Jurkat, Clone E6-1 (cell line): ENCODE measurements around the gene RACGAP1.

Experiments
- DNase-seq: peaks from one replicate; pipeline ENCODE4 v3.0.0-alpha.2; 2011; ENCODE audit warnings: low read depth, low spot score
- H3K4me3 ChIP-seq: 2 replicates; pipeline ENCODE4 v1.5.1; 2011; ENCODE audit warnings: mild to moderate bottlenecking, low read length, control low read depth, moderate library complexity

Gene RACGAP1

GRCh38 chr12:50057896-50058670 is 32.8 kb upstream of the RACGAP1 start:
- no peak for DNase-seq
- peak overlapping the region; percentile 56 for H3K4me3 ChIP-seq

- peak within 1 kb of the TSS; percentile 56 for H3K4me3 ChIP-seq
- DNase-seq = peak; percentile 66
Observed at GRCh38 chr12:50057000-50057841, 31.9 kb upstream of the RACGAP1 start, which contains the start of gene ASIC1. ASIC1 (plus strand) TSS chr12:50057596; CDS start chr12:50058767, 1,171 bp downstream.

GRCh38 chr12:50056639-50056976 is 31.3 kb upstream of the RACGAP1 start:
- DNase-seq = no peak
- peak overlapping the region; percentile 56 for H3K4me3 ChIP-seq

GRCh38 chr12:50055831-50056638 is 30.7 kb upstream of the RACGAP1 start:
- H3K4me3 ChIP-seq = peak overlapping the region; percentile 38

DNA sequence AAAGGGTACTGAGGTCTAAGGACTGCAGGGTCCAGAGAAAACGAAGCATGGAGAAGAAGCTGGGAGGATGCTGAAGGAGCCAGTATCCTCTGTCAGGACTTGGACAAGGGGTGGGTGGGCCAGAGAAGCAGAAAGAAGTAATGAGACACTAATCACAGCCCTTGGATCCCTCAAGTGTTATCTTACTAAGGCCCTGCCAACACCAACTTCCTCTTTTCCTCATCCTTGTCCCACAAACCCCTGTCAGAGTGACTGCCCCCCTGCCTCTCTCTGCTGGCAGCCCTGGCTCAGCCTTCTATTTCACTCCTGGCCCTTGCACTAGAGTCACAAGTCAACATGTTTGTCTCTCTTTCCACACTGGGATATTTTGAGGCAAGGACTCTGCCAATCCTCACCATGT is 28.3 kb upstream of the RACGAP1 start:
- no peak overlapping the region for H3K4me3 ChIP-seq
- no peak for DNase-seq

More at GRCh38 chr12:50055831-50056638, 30.7 kb upstream of the RACGAP1 start:
- no peak for DNase-seq

DNA sequence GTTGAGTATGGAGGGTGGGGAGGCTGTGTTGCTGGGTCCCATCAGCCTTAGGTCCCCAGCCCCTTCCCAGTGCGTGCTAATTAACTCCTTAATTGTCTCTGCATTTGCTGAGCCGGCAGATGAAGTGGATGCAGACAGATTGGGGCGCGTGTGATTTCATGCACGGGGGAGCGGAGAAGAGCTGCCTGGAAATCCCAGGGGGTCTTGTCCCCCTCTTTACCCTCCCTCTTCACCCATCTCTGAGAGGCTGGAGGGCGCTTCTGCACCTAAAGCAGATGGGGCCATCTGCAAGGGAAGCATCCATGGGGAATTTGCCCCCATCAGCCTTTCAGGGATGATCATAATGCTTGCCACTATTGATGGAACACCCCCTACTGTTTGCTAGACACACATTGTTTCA is 27.7 kb upstream of the RACGAP1 start:
- no peak for DNase-seq
- H3K4me3 ChIP-seq = no peak overlapping the region

GRCh38 chr12:50052544-50052943 is 27.2 kb upstream of the RACGAP1 start:
- DNase-seq = no peak
- no peak overlapping the region for H3K4me3 ChIP-seq

- DNase-seq = no peak
- no peak overlapping the region for H3K4me3 ChIP-seq
Observed at GRCh38 chr12:50051101-50051806, 26.0 kb upstream of the RACGAP1 start.

GRCh38 chr12:50050410-50051098 is 25.3 kb upstream of the RACGAP1 start:
- H3K4me3 ChIP-seq = no peak overlapping the region
- no peak for DNase-seq

DNA sequence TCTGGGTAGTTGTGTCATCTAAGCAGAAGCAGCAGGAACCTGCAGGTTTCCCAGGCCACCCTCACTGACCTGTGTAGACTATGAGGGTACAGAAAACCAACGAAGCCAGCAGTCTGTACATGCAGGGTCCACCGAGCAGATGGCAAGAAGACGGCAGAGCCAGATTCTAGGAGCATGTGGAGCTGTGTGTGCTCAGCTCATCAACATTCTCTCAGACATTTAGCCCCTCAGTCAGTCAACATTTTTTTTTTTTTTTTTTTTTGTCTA is 24.8 kb upstream of the RACGAP1 start:
- DNase-seq = no peak
- no peak overlapping the region for H3K4me3 ChIP-seq

DNA sequence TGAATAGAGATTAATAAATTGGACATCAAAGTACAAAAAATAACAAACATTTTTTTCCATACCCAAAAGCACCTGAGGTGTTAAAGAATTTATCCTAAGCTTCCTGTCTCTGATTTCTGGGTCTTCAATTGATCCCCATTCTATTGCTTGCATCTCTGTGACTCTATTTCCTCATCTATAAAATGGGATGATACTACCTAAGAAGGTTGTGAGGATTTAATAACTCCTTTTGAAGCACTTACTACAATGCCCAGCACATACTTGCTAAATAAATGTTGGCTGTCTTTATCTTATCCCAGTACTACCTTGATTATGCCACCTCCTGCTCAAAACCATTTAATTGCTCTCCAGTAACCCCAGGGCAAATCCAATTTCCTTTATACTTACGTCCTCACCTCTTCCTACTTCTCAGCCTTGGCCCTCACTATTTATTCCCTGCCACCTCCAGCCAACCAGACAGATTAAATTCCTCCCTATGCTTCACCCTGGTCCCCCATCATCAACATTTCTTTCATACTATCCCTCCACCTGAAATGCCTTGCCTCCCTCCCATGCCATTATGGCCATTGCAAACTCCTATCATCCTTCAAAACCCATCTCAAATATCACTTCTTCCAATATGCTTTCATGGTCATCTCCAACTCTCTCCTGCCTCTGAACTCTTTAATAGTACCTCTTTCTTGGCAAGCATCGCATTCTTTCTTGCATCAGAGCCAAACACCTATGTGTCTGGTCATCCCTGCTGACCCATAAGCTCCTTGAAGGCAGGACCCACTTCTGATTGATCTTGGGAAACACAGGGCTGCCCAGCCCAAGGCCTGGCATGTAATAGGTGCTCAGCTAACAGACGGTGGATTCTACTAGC is 24.2 kb upstream of the RACGAP1 start:
- H3K4me3 ChIP-seq = no peak overlapping the region
- no peak for DNase-seq

DNA sequence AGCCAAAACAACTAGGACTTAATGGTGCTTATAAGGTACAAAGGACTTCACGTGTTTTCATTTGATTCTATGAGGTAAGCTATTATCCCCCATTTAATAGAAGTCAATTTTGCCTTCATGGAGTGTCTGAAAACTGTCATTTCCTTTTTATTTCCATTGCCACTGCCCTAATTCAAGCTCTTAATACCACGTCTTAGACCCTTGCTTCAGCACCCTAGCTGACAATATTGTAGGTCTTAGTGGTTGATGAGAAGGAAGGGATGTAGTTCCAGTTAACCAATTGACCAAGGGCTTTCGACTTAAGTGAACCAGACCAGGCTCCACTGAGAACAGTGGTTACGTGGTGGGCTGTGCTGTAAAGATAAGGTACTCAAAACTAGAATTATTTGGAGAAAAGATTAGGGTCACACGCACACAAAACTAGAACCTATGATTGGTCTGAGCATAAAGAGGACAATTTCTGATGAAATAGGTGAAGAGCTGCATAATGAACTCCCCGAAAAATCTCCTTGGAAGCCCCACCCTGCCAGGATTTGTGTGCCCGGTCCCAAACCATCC is 22.5 kb upstream of the RACGAP1 start:
- no peak overlapping the region for H3K4me3 ChIP-seq
- DNase-seq = no peak

DNA sequence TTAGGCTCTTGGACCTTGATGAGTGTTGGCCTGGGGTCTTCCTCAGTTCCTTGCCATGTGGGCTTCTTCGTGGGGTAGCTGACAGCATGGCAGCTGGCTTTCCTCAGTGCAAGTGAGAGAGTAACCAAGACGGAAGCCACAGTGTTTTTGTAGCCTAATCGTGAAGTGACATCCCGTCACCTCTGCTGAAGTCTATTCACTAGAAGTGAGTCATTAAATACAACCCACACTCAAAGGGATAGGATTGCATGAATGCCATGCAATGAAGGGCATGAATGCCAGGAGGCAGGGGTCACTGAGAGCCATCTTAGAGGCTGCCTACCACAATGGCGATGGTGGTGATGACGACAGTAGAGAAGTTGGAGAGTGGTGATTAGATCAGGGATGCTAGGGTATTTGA is 18.6 kb upstream of the RACGAP1 start:
- H3K4me3 ChIP-seq = no peak overlapping the region
- DNase-seq = no peak

DNA sequence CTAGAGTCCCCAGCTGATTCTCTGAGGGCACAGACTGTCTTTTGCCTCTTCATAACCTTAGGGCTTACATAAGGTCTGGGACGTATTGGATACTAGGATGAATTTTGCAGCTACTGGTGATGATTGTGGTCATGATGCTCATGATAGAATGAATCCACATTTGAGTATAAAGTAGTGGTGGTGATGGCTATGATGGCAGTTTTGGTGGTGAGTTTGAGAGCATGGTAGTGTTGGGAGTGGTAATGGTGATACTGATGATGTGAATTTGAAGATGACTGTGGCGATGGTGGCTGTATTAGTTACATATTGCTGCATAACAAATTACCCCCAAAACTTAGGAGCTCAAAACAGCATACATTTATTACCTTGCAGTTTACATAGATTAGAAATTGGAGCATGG is 18.0 kb upstream of the RACGAP1 start:
- no peak for DNase-seq
- no peak overlapping the region for H3K4me3 ChIP-seq

- DNase-seq = no peak
- no peak overlapping the region for H3K4me3 ChIP-seq
Observed at GRCh38 chr12:50042693-50043092, 17.4 kb upstream of the RACGAP1 start.

DNA sequence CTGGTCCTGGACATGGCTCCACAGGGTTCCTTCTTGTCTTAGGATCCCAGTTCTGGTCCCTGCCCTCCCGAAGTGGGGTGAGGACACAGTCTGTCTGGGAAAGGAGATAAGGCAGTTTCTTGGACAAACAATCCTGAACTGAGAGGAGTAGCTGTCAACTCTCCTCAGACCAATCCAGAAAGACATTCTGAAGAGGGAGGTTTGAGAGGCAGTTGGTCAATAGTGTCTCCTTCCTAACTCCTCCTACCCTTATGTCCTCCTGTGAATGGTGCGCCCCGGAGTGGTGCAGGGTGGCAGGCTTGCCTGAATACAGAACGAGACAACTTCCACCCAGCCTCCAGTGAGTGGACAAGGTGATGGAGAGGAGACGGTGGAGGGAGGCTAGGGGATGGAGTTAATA is 16.7 kb upstream of the RACGAP1 start:
- DNase-seq = no peak
- H3K4me3 ChIP-seq = no peak overlapping the region

DNA sequence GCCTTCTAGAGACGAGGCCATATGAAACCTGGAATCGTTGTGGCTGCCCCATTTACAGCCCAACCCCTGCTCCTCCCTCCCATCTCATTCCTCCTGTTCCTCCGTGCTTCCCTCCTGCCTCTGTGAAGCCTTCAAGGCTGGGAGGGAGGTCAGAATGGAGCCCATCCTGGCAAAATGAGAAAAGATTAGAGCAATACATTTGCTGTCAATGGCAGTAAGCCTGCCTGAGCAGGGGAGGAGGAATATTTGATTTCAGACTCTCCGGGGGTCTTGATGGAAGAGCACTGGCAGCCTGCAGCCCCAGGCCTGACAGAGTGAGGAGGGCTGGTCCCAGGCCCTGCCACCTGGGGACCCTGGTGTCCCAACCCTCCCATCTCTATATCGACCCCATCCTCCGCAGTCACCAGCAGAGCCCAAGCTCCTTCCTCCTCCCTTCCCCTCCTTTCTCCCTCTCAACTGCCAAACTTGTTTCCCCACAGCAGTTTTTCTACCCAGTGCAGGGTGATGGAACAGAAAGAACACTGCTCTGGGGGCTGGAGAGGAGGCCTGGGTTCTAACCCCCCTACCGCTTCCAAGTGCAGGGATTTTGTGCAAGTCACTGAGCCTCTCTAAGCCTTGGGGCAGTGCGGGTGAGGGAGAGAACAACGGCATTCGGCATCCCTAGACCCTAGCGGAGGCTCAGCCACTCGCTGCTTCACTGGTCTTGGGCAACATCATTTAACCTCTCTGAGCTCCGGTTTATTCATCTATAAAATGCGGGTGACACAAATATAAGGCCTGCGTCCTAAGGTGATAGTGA is 16.0 kb upstream of the RACGAP1 start:
- no peak overlapping the region for H3K4me3 ChIP-seq
- DNase-seq = no peak
